ENCODE data around the gene RNF145.

DNA sequence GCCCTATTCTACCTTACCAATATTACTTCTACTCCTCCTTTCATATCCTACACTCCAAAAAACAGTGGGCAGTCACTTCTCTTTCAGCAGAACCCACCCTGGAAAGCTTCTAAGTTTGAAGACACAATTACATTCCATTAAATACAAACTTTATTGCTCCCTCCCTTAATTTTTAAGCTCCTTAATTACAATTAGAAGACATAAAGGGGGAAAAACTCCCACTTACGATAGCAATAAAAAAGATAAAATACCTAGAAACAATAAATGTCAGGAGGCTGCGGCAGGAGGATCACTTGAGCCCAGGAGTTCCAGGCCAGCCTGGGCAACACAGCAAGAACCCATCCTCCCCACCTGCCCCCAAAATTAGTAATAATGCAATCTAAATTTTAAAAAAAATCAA is 9.6 kb downstream of the RNF145 start:
- TF ChIP-seq EZH2 (IDR thresholded peaks at IDR 0.05; ENCODE audit: borderline replicate concordance, low read length) (no peak), CTCF (IDR thresholded peaks at IDR 0.05; ENCODE audit: low read length) (no peak)

Data from OCI-LY1 (cell line).